ENCODE results near the gene PIK3AP1.

- TF ChIP-seq, protein P1, sequence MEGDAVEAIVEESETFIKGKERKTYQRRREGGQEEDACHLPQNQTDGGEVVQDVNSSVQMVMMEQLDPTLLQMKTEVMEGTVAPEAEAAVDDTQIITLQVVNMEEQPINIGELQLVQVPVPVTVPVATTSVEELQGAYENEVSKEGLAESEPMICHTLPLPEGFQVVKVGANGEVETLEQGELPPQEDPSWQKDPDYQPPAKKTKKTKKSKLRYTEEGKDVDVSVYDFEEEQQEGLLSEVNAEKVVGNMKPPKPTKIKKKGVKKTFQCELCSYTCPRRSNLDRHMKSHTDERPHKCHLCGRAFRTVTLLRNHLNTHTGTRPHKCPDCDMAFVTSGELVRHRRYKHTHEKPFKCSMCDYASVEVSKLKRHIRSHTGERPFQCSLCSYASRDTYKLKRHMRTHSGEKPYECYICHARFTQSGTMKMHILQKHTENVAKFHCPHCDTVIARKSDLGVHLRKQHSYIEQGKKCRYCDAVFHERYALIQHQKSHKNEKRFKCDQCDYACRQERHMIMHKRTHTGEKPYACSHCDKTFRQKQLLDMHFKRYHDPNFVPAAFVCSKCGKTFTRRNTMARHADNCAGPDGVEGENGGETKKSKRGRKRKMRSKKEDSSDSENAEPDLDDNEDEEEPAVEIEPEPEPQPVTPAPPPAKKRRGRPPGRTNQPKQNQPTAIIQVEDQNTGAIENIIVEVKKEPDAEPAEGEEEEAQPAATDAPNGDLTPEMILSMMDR (IDR thresholded peaks at IDR 0.05; ENCODE audit: insufficient read depth, low read length, poor library complexity, severe bottlenecking) = no peak
- TF ChIP-seq EZH2phosphoT487 (conservative IDR thresholded peaks at IDR 0.05; ENCODE audit: low read length) = no peak
Observed at GRCh38 chr10:96595741-96596140, 124.6 kb downstream of the PIK3AP1 start.
